SH-SY5Y (cell line): ENCODE measurements around the gene JAKMIP2.

Experiments
- GATA2 ChIP-seq: IDR thresholded peaks from 2 replicates; pipeline ENCODE4 v1.6.1; 2011; ENCODE audit warnings: mild to moderate bottlenecking, low read depth, low read length
- GATA3 ChIP-seq: IDR thresholded peaks from 2 replicates; pipeline ENCODE4 v1.6.1; 2011; ENCODE audit warnings: low read depth, mild to moderate bottlenecking, low read length, moderate library complexity

DNA sequence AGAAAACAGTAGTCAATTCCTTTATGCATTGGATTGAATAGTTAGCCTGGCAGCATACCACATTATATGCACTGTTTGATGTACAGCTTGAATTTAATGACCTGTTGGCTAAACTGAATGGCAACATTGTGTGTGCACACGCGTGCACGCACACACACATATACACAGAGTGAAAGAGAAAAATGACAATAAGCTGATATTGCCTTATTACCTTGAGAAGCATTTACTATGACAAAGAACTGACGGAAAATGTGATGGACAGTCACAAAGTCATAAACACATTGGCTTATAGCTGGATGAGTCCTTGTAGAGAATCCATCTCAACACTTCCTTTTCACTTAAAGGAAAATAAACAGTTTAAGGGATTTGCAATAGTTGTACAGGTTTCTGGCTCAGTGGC is 15.5 kb downstream of the JAKMIP2 start:
- TF ChIP-seq GATA2 (no peak), GATA3 (no peak)
